Neural cell (in vitro differentiated cells): Measurements from ENCODE around the gene SEC23A. TPM values are rescaled to one million over a fixed set of nuclear protein-coding genes. Genes with fewer than 3 reads are reported as not detected.
"Not testable (repeated sequence)": the region's sequence is repeated elsewhere in the genome, so short reads cannot be mapped to it uniquely, and the experiment has no call there.

Experiments used
- H2AFZ ChIP-seq: fragments of 200-600, 300-800 bp; sonication (generic), shearing (Covaris generic); 2 replicates; pipeline ENCODE4 v1.6.0; 2014; ENCODE audit warnings: low read depth, mild to moderate bottlenecking, antibody characterized with exemption, low read length, moderate library complexity
- H3F3A ChIP-seq: fragments of 200-600 bp; shearing (Covaris generic); 2 replicates; pipeline ENCODE4 v1.6.1; 2016; ENCODE audit warnings: mild to moderate bottlenecking, moderate library complexity, mixed read lengths, antibody characterized with exemption, low read length; ENCODE audit not compliant: insufficient read depth, poor library complexity, severe bottlenecking
- H3K27ac ChIP-seq: fragments of 200-600, 300-800 bp; sonication (generic), shearing (Covaris generic); 2 replicates; pipeline ENCODE4 v1.5.1; 2014; ENCODE audit warnings: mild to moderate bottlenecking, low read length, moderate library complexity
- H3K27me3 ChIP-seq: fragments of 300-800, 200-600 bp; sonication (generic), shearing (Covaris generic); 2 replicates; pipeline ENCODE4 v1.6.0; 2014; ENCODE audit warnings: mild to moderate bottlenecking, low read depth, low read length, moderate library complexity; ENCODE audit not compliant: insufficient read depth
- H3K36me3 ChIP-seq: fragments of 300-800, 200-600 bp; sonication (generic), shearing (Covaris generic); 2 replicates; pipeline ENCODE4 v1.5.1; 2014; ENCODE audit warnings: mild to moderate bottlenecking, antibody characterized with exemption, low read length, moderate library complexity; ENCODE audit not compliant: insufficient read depth
- H3K4me2 ChIP-seq: fragments of 300-800, 200-600 bp; sonication (generic), shearing (Covaris generic); 2 replicates; pipeline ENCODE4 v1.6.0; 2014; ENCODE audit warnings: mild to moderate bottlenecking, low read length
- H3K4me3 ChIP-seq: fragments of 300-800, 200-600 bp; sonication (generic), shearing (Covaris generic); 2 replicates; pipeline ENCODE4 v1.5.1; 2014; ENCODE audit warnings: mild to moderate bottlenecking, low read length, moderate library complexity
- H3K79me2 ChIP-seq: fragments of 200-600 bp; shearing (Covaris generic); replicated peaks from 2 replicates; pipeline ENCODE4 v1.6.0; 2014; ENCODE audit warnings: mild to moderate bottlenecking, low read length, moderate library complexity; ENCODE audit not compliant: insufficient read depth
- H3K9ac ChIP-seq: fragments of 300-800, 200-600 bp; sonication (generic), shearing (Covaris generic); 2 replicates; pipeline ENCODE4 v1.6.1; 2016; ENCODE audit warnings: mild to moderate bottlenecking, low read length, mixed read lengths
- H3K9me2 ChIP-seq: fragments of 200-600 bp; shearing (Covaris generic); 2 replicates; pipeline ENCODE4 v1.6.1; 2016; ENCODE audit warnings: mild to moderate bottlenecking, low read length, mixed read lengths; ENCODE audit not compliant: insufficient read depth
- H3K9me3 ChIP-seq: fragments of 200-600, 300-800 bp; sonication (generic), shearing (Covaris generic); 2 replicates; pipeline ENCODE4 v1.6.1; 2016; ENCODE audit warnings: mild to moderate bottlenecking, mixed run types, low read length, moderate library complexity, mixed read lengths
- H4K20me1 ChIP-seq: fragments of 200-600 bp; shearing (Covaris generic); 2 replicates; pipeline ENCODE4 v1.6.1; 2016; ENCODE audit warnings: mild to moderate bottlenecking, mixed run types; ENCODE audit not compliant: insufficient read depth
- CTCF ChIP-seq: fragments of 450-650 bp; IDR thresholded peaks from 2 replicates; pipeline ENCODE4 v1.5.1; 2014; ENCODE audit warnings: antibody characterized with exemption, mild to moderate bottlenecking, moderate library complexity; ENCODE audit not compliant: poor library complexity, severe bottlenecking
- EP300 ChIP-seq: fragments of 450-650 bp; conservative IDR thresholded peaks from 2 replicates; pipeline ENCODE4 v1.6.1; 2014; ENCODE audit warnings: antibody characterized with exemption, mild to moderate bottlenecking, moderate library complexity; ENCODE audit not compliant: poor library complexity, severe bottlenecking
- EZH2 ChIP-seq: fragments of 200-600, 300-800 bp; shearing (Covaris generic), sonication (generic); IDR thresholded peaks from 2 replicates; pipeline ENCODE4 v1.6.1; 2014; ENCODE audit warnings: antibody characterized with exemption, low read length, borderline replicate concordance, mild to moderate bottlenecking; ENCODE audit not compliant: insufficient read depth, poor library complexity, severe bottlenecking
- MXI1 ChIP-seq: fragments of 450-650 bp; conservative IDR thresholded peaks from 2 replicates; pipeline ENCODE4 v1.6.1; 2014; ENCODE audit warnings: antibody characterized with exemption, mild to moderate bottlenecking; ENCODE audit not compliant: poor library complexity, severe bottlenecking
- POLR2AphosphoS5 ChIP-seq: IDR thresholded peaks from 2 replicates; pipeline ENCODE4 v1.6.1; 2012
- RAD21 ChIP-seq: fragments of 450-650 bp; conservative IDR thresholded peaks from 2 replicates; pipeline ENCODE4 v1.6.1; 2014; ENCODE audit warnings: antibody characterized with exemption, mild to moderate bottlenecking, moderate library complexity
- SMC3 ChIP-seq: fragments of 450-650 bp; conservative IDR thresholded peaks from 2 replicates; pipeline ENCODE4 v1.6.1; 2014; ENCODE audit warnings: antibody characterized with exemption, mild to moderate bottlenecking, moderate library complexity; ENCODE audit not compliant: poor library complexity
- TAF1 ChIP-seq: IDR thresholded peaks from 2 replicates; pipeline ENCODE4 v1.6.1; 2012; ENCODE audit warnings: low read depth
- polyA plus RNA-seq: library from polyadenylated mRNA; depleted of rRNA; stranded (reverse); fragments of >200 nt; gene quantifications from 2 replicates; pipeline ENCODE4 v1.2.3, GENCODE V29; 2014
- TF ChIP-seq, protein P1 (sequence below): IDR thresholded peaks from 2 replicates; pipeline ENCODE4 v1.6.1; 2012; ENCODE audit warnings: borderline replicate concordance

Gene SEC23A
- polyA plus RNA-seq, 1 donor from 2014 or later, result 107 TPM

DNA sequence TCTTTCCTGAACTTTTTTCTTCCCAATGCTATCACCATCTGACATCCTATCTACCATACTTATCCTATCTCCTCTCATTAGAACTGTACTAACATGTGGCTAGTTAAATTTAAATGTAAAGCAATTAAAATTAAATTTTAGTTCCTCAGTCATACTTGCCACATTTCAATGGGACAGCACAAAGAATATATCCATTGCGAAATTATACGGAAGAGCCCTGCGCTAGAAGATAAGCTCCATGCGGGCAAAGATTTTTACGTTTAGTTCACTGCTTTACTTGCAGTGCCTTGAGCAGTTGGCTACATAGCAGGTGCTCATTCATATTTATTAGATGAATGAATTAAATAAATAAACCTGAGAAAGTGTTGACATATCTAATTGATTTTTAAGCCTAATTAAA, 33.1 kb downstream of the SEC23A start:
- Histone ChIP-seq H3K4me3 (no peak overlapping the region), H2AFZ (no peak overlapping the region), H3K9ac (no peak overlapping the region), H3F3A (no peaks in the 10 kb centered on the region), H4K20me1 (no peaks in the 10 kb centered on the region), H3K27me3 (no peaks in the 10 kb centered on the region), H3K9me3 (no peaks in the 10 kb centered on the region), H3K4me2 (no peak overlapping the region), H3K79me2 (no peaks in the 10 kb centered on the region), H3K36me3 (no peaks in the 10 kb centered on the region), H3K9me2 (no peaks in the 10 kb centered on the region), H3K27ac (no peak overlapping the region)
- no peak for TF ChIP-seq RAD21
- TF ChIP-seq CTCF, result no peak

DNA sequence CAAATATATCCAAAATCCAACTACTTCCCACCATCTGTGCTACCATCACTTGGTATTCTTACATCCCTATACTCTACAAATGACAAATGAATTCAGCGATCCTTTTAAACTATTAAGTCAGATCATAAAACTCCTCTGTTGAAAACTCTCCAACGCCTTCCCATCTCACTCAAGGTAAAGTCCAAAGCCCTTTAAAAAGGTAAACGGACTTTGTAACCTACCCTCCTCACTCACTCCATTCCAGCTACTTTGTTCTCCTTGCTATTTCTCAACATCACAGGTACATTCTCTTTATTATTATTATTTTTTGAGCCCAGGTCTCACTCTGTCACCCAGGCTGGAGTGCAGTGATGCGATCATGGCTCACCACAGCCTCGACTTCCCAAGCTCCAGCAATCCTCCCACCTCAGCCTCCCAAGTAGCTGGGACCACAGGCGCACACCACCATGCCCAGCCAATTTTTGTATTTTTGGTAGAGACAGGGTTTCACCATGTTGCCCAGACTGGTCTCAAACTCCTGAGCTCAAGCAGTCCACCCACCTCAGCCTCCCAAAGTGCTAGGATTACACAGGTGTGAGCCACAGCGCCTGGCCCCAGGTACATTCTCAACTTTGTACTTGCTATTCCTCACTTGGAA, 33.7 kb downstream of the SEC23A start:
- not testable (repeated sequence) for H3F3A ChIP-seq, H4K20me1 ChIP-seq, H3K9me2 ChIP-seq, H3K27ac ChIP-seq, H2AFZ ChIP-seq, H3K27me3 ChIP-seq, H3K4me3 ChIP-seq, H3K36me3 ChIP-seq, H3K9ac ChIP-seq, H3K79me2 ChIP-seq, H3K9me3 ChIP-seq, H3K4me2 ChIP-seq

DNA sequence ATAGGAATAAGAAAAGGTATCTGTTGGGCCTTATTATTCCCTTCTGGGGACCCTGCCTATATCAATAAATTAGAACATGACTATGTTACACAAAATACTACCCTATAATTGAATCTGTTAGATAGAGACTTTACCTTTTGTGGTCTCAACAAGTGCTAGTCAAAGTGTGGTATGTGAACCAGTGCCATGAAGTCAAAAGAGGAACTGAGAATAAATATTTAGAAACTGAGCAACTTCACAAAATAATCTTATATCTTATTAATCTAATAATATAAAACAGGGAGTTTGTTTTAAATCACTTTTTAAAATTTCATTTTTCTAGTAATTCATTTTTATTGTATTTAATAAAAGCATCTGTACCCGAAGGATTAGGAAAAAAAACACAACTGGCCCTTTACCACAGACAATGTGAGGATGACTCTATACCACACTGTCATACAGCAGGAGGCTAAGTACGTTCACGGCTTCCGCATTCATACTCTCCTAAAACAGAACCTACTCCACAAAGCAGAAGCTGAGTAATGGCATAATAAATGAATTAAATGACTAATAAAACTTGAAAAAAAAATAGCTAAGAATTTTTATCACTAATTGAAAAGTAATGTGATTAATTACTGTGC, 42.1 kb downstream of the SEC23A start:
- no peak for TF ChIP-seq SMC3
- no peak for TF ChIP-seq TAF1
- no peak for TF ChIP-seq CTCF
- TF ChIP-seq MXI1, result no peak
- no peak for TF ChIP-seq RAD21
- TF ChIP-seq EP300, result no peak
- TF ChIP-seq POLR2AphosphoS5, result no peak
- no peak for TF ChIP-seq EZH2
- TF ChIP-seq, protein P1, sequence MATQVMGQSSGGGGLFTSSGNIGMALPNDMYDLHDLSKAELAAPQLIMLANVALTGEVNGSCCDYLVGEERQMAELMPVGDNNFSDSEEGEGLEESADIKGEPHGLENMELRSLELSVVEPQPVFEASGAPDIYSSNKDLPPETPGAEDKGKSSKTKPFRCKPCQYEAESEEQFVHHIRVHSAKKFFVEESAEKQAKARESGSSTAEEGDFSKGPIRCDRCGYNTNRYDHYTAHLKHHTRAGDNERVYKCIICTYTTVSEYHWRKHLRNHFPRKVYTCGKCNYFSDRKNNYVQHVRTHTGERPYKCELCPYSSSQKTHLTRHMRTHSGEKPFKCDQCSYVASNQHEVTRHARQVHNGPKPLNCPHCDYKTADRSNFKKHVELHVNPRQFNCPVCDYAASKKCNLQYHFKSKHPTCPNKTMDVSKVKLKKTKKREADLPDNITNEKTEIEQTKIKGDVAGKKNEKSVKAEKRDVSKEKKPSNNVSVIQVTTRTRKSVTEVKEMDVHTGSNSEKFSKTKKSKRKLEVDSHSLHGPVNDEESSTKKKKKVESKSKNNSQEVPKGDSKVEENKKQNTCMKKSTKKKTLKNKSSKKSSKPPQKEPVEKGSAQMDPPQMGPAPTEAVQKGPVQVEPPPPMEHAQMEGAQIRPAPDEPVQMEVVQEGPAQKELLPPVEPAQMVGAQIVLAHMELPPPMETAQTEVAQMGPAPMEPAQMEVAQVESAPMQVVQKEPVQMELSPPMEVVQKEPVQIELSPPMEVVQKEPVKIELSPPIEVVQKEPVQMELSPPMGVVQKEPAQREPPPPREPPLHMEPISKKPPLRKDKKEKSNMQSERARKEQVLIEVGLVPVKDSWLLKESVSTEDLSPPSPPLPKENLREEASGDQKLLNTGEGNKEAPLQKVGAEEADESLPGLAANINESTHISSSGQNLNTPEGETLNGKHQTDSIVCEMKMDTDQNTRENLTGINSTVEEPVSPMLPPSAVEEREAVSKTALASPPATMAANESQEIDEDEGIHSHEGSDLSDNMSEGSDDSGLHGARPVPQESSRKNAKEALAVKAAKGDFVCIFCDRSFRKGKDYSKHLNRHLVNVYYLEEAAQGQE, result no peak
- H3K27me3 ChIP-seq, result no peaks in the 10 kb centered on the region
- no peaks in the 10 kb centered on the region for H3K79me2 ChIP-seq
- H3K36me3 ChIP-seq, result peaks cover 14% of the 10 kb centered on the region
- no peak overlapping the region for H3K4me3 ChIP-seq
- H3K9me3 ChIP-seq, result peaks cover 3% of the 10 kb centered on the region
- H3F3A ChIP-seq, result no peaks in the 10 kb centered on the region
- H4K20me1 ChIP-seq, result no peaks in the 10 kb centered on the region
- no peaks in the 10 kb centered on the region for H3K9me2 ChIP-seq
- H3K27ac ChIP-seq, result no peak overlapping the region
- H3K4me2 ChIP-seq, result no peak overlapping the region
- H3K9ac ChIP-seq, result no peak overlapping the region
- H2AFZ ChIP-seq, result no peak overlapping the region
